GM12891 (cell line): ENCODE data around the gene SLC17A7.
"Not testable (repeated sequence)": the region's sequence is repeated elsewhere in the genome, so short reads cannot be mapped to it uniquely, and the experiment has no call there.

Source experiments
- DNase-seq: peaks from one replicate; pipeline ENCODE4 v3.0.0; 2011; ENCODE audit warnings: low spot score; ENCODE audit not compliant: insufficient read length
- FAIRE-seq: peaks from 2 replicates; lab custom pipeline; 2011; peaks lifted over from hg19 to GRCh38; lab: Jason Lieb, UNC
- PAX5 ChIP-seq: IDR thresholded peaks from 2 replicates; pipeline ENCODE4 v1.6.1; 2011; ENCODE audit warnings: low read length, moderate library complexity, mild to moderate bottlenecking; ENCODE audit not compliant: insufficient read depth, severe bottlenecking
- POLR2A ChIP-seq: IDR thresholded peaks from 2 replicates; pipeline ENCODE4 v1.6.1; 2011; ENCODE audit warnings: low read depth, low read length, control low read depth
- POLR2AphosphoS5 ChIP-seq: IDR thresholded peaks from 2 replicates; pipeline ENCODE4 v1.6.1; 2011; ENCODE audit warnings: low read depth, low read length, control low read depth
- POU2F2 ChIP-seq: IDR thresholded peaks from 2 replicates; pipeline ENCODE4 v1.6.1; 2011; ENCODE audit warnings: low read depth, mild to moderate bottlenecking, control low read depth, low read length, moderate library complexity
- SPI1 ChIP-seq: IDR thresholded peaks from 2 replicates; pipeline ENCODE4 v1.6.1; 2011; ENCODE audit warnings: low read depth, low read length, control low read depth
- TAF1 ChIP-seq: IDR thresholded peaks from 2 replicates; pipeline ENCODE4 v1.6.1; 2011; ENCODE audit warnings: low read depth, low read length, control low read depth

SLC17A7 gene

DNA sequence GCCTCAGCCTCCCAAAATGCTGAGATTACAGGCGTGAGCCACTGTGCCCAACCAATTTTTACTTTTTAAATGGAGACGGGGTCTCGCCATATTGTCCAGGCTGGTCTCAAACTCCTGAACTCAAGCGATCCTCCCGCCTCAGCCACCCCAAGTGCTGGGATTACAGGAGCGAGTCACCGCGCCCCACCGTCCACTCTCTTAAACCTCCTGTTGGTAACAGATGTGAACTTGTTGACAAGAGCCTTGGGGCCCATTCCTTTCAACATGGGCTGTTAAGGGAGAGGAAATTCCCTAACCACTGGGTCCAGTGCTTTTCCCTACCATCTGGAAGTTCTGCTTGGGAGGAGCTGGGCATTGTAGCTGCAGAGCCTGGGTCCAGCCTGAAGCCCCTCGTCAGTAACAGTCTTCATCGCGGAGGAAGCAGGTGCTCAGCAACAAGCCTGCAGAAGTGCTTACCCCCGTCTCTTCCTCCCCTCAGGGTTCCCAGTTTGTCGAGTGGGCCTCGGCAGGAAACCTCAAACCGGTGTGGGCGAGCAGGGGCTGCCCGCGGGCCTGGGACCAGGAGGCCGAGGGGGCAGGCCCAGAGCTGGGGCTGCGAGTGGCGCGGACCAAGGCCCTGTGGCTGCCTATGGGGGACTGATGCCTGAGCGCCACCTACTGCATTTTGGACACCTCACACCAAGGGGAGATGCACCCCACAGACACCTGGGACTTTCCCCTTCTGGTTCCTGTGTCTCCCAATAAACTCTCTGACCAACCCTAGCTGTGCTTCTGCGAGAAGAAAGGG, 28.7 kb upstream of the SLC17A7 start:
- TF ChIP-seq POLR2AphosphoS5 (no peak), SPI1 (peak; percentile 16; the same call in 1 of the 2 replicates), POU2F2 (peak; percentile 79; the same call in 1 of the 2 replicates)
- FAIRE-seq (peak; percentile 96), DNase-seq (no peak)

DNA sequence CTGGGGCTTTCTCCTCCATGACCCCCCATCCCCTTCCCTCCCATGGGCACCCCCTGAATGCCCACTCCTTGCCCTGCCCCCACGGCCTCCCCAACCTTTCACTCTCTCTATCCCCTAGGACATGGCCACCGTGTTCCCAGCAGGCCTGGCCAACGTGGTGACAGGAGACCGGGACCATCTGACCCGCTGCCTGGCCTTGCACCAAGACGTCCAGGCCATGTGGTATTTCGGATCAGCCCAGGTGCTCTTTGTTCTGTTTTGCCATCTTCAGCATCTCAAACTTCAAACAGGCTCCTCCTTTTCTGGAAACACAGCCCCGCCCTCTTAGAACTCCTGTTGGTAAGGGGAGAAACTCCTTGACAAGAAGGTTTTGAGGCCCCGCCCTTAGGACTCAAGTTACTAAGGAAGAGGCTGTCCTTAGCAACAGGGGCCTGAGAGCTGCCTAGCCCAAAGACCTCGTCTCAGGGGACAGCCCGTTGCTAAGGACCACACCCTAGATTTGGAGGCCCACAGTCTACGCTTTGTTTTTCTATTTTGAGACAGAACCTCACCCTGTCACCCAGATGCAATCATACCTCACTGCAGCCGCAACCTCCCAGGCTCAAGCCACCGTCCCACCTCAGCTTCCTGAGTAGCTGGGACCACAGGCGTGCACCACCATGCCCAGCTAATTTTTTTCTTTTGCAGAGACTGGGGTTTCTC, 27.6 kb upstream of the SLC17A7 start:
- TF ChIP-seq SPI1 (peak; percentile 61), POU2F2 (0 out of 2 replicates have a peak, but pooled peaks have one; percentile 10), POLR2AphosphoS5 (no peak)
- DNase-seq (peak; percentile 77), FAIRE-seq (peak; percentile 89)

DNA sequence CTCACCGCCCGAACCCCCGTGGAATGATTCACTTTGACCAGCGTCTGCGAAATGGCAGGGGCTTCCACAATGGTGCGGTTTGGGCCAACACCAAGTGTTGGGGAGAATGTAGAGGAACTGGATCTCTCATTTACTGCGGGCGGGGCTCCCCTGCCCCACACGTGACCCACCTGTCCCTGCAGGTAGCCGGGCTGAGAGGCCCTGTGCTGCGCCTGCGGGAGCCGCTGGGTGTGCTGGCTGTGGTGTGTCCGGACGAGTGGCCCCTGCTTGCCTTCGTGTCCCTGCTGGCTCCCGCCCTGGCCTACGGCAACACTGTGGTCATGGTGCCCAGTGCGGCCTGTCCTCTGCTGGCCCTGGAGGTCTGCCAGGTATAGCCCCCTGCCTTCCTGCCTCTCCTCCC, 26.9 kb upstream of the SLC17A7 start:
- DNase-seq (no peak), FAIRE-seq (no peak)
- TF ChIP-seq POU2F2 (no peak), SPI1 (no peak), POLR2AphosphoS5 (no peak), POLR2A (no peak), PAX5 (no peak), TAF1 (no peak)

DNA sequence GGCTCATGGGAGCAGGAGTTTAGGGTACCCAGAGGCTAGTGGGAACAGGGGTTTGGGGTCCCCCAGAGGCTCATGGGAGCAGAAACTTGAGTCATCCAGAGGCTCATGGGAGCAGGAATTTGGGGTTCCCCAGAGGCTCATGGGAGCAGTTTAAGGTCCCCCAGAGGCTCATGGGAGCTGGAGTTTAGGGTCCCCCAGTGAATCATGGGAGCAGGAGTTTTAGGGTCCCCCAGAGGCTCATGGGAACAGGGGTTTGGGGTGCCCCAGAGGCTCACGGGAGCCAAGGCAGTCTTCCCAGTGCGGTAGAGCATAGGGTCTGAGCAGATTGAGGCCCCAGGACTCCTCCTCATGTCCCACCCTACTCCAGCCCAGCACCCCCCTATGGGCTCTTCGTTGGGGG, 24.0 kb upstream of the SLC17A7 start:
- no peak for TF ChIP-seq POLR2AphosphoS5
- TF ChIP-seq TAF1, result no peak
- no peak for TF ChIP-seq PAX5
- no peak for TF ChIP-seq POU2F2
- no peak for TF ChIP-seq POLR2A
- no peak for TF ChIP-seq SPI1

DNA sequence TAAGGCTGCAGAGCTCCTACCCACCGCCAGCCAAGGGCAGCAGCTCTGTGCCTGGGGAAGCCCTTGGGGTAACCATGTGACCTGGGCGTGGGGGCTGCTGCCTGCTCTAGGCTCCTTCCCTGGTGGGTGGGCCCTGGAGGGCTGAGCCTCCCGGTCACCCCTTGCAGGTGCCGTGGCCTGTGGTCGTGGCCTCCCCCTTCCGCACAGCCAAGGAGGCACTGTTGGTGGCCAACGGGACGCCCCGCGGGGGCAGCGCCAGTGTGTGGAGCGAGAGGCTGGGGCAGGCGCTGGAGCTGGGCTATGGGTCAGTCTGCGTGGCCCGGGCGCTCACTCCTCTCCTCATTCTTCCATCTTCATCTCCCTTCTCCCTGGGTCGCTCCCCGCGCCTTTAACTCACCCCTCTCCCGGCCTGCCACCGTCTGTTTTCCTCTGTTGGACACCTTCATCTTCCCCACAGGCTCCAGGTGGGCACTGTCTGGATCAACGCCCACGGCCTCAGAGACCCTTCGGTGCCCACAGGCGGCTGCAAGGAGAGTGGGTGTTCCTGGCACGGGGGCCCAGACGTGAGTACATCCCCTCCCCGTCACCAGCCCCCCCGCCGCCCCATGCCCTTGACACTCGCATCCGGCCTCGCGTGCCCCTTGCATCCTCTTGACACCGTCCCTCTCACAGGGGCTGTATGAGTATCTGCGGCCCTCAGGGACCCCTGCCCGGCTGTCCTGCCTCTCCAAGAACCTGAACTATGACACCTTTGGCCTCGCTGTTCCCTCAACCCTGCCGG, 22.8 kb upstream of the SLC17A7 start:
- DNase-seq, result no peak
- no peak for FAIRE-seq
- TF ChIP-seq POU2F2, result no peak
- no peak for TF ChIP-seq TAF1
- no peak for TF ChIP-seq POLR2AphosphoS5
- no peak for TF ChIP-seq PAX5
- TF ChIP-seq POLR2A, result no peak
- no peak for TF ChIP-seq SPI1

More for the DNA sequence above, 24.0 kb upstream of the SLC17A7 start:
- no peak for FAIRE-seq
- no peak for DNase-seq

DNA sequence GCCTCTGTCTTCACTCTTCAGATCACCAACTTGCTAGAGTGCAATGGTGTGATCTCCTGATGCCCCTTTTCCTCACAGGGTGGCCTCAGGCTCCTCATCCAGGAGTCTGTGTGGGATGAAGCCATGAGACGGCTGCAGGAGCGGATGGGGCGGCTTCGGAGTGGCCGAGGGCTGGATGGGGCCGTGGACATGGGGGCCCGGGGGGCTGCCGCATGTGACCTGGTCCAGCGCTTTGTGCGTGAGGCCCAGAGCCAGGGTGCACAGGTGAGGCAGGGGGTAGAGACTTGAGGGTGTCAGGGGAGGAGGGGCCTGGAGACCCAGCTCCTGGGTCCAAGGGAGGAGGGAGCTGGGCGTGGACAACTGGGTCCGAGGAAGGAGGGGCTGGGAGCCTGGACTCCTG, 21.2 kb upstream of the SLC17A7 start:
- TF ChIP-seq POU2F2 (no peak), SPI1 (no peak), POLR2A (no peak), PAX5 (no peak), TAF1 (no peak), POLR2AphosphoS5 (no peak)
- no peak for DNase-seq
- FAIRE-seq, result no peak

DNA sequence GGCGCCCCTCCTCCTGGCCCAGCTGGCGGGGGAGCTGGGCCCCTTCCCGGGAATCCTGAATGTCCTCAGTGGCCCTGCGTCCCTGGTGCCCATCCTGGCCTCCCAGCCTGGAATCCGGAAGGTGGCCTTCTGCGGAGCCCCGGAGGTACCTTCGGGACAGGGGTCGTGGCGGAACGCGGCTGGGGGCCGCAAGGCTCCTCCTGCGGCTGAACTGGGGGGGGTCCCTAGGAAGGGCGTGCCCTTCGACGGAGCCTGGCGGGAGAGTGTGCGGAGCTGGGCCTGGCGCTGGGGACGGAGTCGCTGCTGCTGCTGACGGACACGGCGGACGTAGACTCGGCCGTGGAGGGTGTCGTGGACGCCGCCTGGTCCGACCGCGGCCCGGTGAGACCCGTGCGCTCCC, 20.3 kb upstream of the SLC17A7 start:
- FAIRE-seq (no peak), DNase-seq (no peak)
- TF ChIP-seq SPI1, result no peak
- no peak for TF ChIP-seq TAF1
- no peak for TF ChIP-seq POU2F2
- no peak for TF ChIP-seq POLR2A
- TF ChIP-seq POLR2AphosphoS5, result no peak
- TF ChIP-seq PAX5, result no peak

DNA sequence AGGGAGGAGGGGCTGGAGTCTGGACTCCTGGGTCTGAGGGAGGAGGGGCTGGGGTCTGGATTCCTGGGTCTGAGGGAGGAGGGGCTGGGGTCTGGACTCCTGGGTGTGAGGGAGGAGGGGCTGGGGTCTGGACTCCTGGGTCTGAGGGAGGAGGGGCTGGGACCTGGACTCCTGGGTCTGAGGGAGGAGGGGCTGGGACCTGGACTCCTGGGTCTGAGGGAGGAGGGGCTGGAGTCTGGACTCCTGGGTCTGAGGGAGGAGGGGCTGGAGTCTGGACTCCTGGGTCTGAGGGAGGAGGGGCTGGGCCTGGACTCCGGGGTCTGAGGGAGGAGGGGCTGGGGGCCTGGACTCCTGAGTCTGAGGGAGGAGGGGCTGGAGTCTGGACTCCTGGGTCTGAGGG, 19.8 kb upstream of the SLC17A7 start:
- not testable (repeated sequence) for DNase-seq, FAIRE-seq

DNA sequence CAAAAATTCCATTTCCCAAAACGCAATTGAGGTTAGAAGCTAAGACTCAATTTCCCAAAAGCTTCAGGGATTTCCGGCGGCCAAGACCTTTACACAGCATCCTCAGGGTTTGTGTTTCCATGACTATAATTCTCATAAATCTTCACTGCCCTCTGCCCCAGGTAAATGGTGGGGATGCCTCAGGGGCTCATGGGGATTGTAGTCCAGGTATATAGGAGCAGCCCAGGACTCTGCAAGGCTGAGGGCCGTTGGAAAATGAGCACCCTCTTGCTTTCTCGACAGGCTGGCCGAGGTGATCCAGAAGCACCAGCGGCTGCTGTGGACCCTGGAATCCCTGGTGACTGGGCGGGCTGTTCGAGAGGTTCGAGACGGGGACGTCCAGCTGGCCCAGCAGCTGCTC, 18.1 kb upstream of the SLC17A7 start:
- TF ChIP-seq TAF1 (no peak), PAX5 (no peak), POLR2A (no peak), SPI1 (no peak), POLR2AphosphoS5 (no peak), POU2F2 (no peak)
- no peak for DNase-seq
- FAIRE-seq, result no peak
